SJSA1 (cell line): Measurements from ENCODE around the gene RAB37. TPM values are rescaled to one million over a fixed set of nuclear protein-coding genes. Genes with fewer than 3 reads are reported as not detected.
A peak's percentile ranks its signal among the peaks of the same experiment; 100 is the strongest.

Source experiments
- DNase-seq, 2 experiments: peaks; one replicate each; pipeline ENCODE4 v3.0.0-alpha.2; 2015 to 2020; ENCODE audit warnings: low spot score in 2 of 2, low read depth in 1 of 2
- H3K27ac ChIP-seq: fragments of 250-450 bp; sonication (Bioruptor Pico); 2 replicates; pipeline ENCODE4 v1.5.1; 2020; ENCODE audit warnings: mild to moderate bottlenecking, moderate library complexity
- H3K27me3 ChIP-seq: fragments of 250-450 bp; sonication (Bioruptor Pico); replicated peaks from 2 replicates; pipeline ENCODE4 v1.5.1; 2020; ENCODE audit warnings: mild to moderate bottlenecking, moderate library complexity
- H3K36me3 ChIP-seq: fragments of 250-450 bp; sonication (Bioruptor Pico); 2 replicates; pipeline ENCODE4 v1.5.1; 2020; ENCODE audit warnings: mild to moderate bottlenecking
- H3K4me1 ChIP-seq: fragments of 250-450 bp; sonication (Bioruptor Pico); replicated peaks from 2 replicates; pipeline ENCODE4 v1.6.1; 2021; ENCODE audit warnings: mild to moderate bottlenecking
- H3K4me3 ChIP-seq: fragments of 250-450 bp; sonication (Bioruptor Pico); 2 replicates; pipeline ENCODE4 v1.5.1; 2020; ENCODE audit warnings: mild to moderate bottlenecking
- H3K9me3 ChIP-seq: fragments of 250-450 bp; sonication (Bioruptor Pico); replicated peaks from 2 replicates; pipeline ENCODE4 v1.5.1; 2020; ENCODE audit warnings: mild to moderate bottlenecking
- total RNA-seq: library from RNA; depleted of rRNA; stranded (reverse); fragments of >200 nt; shearing (Covaris generic); gene quantifications from 2 replicates; pipeline ENCODE4 v1.2.3, GENCODE V29; 2014

RAB37 gene
- total RNA-seq, 1 experiment from 2014 or later: 1.6 TPM

DNA sequence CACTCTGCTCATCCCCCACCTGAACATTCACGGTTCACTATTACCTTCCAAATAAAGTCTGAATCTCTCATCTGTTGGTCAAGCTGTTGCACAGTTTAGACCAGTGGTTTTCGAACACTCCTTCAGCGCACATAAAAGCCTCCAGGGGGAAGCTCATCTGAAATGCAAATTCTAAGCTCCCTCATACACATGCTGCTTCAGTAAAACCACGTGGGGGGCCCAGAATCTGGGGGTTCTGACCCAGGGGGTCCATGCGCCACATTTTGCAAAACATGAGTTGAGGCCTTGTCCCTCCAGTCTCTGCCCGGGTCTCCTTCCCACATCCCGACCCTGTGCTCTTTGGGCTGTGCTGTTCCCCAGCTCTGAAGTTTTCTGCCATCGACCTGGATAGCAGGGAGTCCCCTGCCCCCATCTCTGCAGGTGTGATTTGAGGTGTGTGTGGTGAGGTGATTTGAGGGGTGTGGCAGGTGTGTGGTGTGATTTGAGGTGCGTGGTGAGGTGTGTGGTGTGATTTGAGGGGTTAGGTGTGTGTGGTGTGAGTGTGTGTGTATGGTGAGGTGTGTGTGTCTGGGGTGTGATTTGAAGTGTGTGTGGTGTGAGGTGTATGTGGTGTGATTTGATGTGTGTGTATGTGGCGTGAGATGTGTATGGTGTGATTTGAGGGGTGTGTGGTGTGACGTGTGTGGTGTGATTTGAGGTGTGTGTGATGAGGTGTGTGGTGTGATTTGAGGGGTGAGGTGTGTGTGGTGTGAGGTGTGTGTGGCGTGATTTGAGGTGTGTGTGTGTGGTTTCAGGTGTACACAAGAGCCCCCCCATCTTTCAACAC lies 4.8 kb upstream of the RAB37 start:
- Histone ChIP-seq H3K36me3 (no peaks in the 10 kb centered on the region), H3K4me1 (peaks cover 7% of the 10 kb centered on the region), H3K27ac (no peak overlapping the region), H3K4me3 (no peak overlapping the region), H3K9me3 (peaks cover 9% of the 10 kb centered on the region), H3K27me3 (peaks cover 9% of the 10 kb centered on the region)
- DNase-seq: no peak

DNA sequence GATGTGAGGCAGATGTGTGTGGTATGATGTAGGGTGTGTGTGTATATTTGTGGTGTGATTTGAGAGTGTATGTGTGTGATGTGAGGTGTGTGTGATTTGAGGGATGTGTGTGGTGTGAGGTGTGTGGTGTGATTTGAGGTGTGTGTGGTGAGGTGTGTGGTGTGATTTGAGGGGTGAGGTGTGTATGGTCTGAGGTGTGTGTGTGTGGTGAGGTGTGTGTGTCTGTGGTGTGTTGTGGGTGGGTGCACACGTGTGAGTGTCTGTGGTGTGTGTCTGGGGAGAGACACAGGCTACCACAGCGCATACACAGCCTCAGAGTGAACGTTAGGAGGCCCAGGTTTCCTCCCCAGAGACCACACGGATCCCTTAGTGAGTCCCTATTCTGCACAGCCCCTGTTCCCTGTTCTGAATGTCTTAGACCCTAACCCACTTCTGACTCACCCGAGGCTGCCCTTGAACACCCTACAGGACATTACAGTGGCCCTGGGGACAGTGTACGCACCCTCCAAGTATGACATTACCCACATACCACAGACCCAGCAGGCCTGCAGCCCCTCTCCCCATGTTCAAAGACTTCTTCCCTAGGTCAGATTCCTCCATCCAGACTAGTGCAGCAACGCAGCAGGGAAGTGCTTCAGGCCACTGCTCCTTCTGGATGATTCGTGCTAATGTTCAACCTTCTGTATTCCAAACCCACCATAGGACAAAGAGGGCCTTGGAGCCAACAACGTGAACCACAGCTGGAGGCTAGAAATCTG lies 3.5 kb upstream of the RAB37 start:
- Histone ChIP-seq H3K27ac (no peak overlapping the region), H3K9me3 (0 out of 2 replicates have a peak, but pooled peaks cover 3% of the 10 kb centered on the region), H3K27me3 (peaks cover 13% of the 10 kb centered on the region), H3K4me3 (no peak overlapping the region), H3K4me1 (peaks cover 20% of the 10 kb centered on the region), H3K36me3 (no peaks in the 10 kb centered on the region)
- no peak for DNase-seq

DNA sequence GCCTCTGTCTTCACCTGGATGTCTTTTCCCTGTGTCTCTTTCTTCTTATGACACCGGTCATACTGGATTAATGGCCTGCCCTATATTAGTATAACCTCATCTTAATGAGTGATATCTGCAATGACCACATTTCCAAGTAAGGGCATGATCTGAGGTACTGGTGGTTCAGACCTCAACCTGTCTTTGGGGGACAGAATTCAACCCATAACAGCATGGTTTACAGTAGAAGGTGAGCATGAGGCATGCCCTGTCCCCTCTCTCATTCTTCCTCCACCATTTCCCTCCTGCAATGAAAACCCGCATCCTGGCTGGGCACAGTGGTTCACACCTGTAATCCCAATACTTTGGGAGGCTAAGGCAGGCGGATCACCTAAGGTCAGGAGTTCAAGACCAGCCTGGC lies 2.8 kb upstream of the RAB37 start:
- Histone ChIP-seq H3K36me3 (no peaks in the 10 kb centered on the region), H3K27me3 (peaks cover 13% of the 10 kb centered on the region), H3K27ac (no peak overlapping the region), H3K4me1 (peaks cover 27% of the 10 kb centered on the region), H3K4me3 (no peak overlapping the region), H3K9me3 (0 out of 2 replicates have a peak, but pooled peaks cover 3% of the 10 kb centered on the region)
- no peak for DNase-seq

DNA sequence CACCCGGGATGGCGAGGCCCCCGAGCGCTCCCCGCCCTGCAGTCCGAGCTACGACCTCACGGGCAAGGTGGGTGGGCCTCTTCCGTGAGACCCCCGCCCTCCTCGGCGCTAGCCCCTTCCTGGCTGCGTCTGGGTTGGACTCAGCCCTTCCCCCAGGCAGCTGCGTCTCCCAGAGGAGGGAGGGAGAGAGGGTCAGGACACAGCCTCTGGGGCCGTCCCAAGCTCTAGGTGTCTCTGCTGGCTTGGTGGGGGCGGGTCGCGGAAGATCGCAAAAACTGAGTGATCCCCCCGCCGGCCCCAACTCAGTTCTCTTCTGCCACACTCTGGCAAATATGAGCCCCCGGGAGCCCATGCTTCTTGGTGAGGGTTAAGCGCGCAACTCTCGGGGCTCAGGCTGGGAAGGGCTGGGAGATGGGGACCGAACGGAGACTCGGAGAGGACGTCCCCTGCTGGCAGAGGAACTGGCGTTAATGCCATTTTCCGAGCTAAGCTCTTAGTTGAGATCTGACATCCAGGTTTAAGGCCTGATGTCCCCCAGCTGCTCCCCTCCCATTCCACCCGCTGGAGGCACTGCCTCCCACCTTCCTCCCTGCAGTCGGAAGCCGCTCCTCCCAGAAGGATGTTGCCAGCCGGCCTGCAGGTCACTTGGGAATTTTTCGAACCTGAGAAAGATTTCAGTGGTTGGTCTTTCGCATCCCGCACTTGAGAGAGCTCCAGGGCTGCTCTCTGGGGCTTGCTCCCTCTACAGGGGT lies 419 bp downstream of the RAB37 start:
- Histone ChIP-seq H3K27ac (peak overlapping the region; percentile 21), H3K4me3 (peak overlapping the region; percentile 34), H3K4me1 (peaks cover 39% of the 10 kb centered on the region), H3K36me3 (no peaks in the 10 kb centered on the region), H3K27me3 (peaks cover 13% of the 10 kb centered on the region), H3K9me3 (0 out of 2 replicates have a peak, but pooled peaks cover 3% of the 10 kb centered on the region)
- DNase-seq: peak; percentile 56 to 68

DNA sequence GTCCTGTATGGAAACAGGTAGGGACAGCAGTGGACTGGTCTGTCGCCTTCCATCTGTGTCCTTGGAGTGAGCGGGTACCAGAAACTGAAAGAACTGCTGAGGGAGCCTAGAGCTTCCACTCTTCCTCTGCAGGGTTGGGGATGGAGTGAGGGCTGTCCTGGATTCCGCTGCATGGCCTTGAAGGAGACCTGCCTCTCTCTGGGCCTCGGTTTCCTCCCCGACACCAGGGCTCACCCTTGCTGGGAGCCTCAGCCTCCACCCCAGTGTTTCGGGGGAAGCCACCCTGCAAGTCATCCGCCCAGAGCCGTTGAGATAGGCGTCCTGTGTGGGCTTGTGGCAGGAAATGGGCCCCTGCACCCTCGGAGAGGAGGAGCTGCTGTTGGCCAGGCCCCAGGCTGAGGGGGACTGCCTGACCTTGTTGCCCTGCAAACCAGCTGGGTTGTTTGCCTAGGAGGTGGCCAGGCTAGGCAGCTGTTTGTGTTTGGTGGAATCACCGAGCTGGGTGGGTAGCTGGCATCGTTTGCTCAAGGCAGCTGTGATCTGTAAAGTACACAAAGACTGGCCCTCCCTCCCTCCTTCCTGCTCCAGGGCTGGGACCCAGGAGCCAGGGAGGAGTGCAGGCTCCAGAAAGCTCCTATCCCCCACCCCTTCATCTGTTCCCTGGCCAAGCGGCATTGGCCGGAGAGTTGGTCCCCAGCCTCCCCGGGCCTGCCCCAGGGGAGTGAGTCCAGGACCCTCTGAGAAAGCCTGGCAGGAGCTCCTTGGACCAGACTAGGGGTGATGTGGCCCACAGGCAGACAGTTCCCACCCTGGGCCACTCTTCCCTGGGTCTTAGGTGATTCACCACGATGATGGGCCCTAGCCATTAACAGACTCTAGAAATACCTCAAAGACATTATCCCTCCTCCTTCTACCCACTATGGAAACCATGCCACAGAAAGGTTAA lies 1.3 kb downstream of the RAB37 start:
- Histone ChIP-seq H3K9me3 (no peaks in the 10 kb centered on the region), H3K27ac (peak overlapping the region; percentile 21), H3K4me1 (peaks cover 48% of the 10 kb centered on the region), H3K36me3 (no peaks in the 10 kb centered on the region), H3K4me3 (peak overlapping the region; percentile 34), H3K27me3 (peaks cover 13% of the 10 kb centered on the region)
- peak; percentile 90 to 94 for DNase-seq

DNA sequence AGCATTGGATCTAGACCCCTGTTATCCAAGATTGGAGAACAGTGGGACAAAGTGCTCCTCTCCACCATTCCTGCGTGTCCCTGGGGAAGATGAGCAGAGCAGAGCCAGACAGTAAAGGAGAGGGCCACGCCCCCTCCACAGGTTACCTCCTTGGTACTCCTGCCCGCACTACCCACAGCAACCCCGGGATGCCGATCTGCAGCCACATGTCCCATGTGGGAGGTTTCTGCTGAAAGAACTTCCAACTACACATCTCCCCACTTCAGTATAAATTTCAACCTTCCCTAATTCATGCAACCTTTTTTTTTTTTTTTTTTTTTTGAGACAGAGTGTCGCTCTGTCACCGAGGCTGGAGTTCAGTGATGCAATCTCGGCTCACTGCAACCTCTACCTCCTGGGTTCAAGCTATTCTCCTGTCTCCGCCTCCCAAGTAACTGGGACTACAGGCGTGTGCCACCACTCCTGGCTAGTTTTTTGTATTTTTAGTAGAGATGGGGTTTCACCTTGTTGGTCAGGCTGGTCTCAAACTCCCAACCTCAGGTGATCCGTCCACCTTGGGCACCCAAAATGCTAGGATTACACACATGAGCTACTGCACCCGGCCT lies 2.3 kb downstream of the RAB37 start:
- Histone ChIP-seq H3K36me3 (no peaks in the 10 kb centered on the region), H3K27ac (no peak overlapping the region), H3K27me3 (peaks cover 13% of the 10 kb centered on the region), H3K4me1 (peaks cover 51% of the 10 kb centered on the region), H3K4me3 (no peak overlapping the region), H3K9me3 (no peaks in the 10 kb centered on the region)
- DNase-seq: no peak

DNA sequence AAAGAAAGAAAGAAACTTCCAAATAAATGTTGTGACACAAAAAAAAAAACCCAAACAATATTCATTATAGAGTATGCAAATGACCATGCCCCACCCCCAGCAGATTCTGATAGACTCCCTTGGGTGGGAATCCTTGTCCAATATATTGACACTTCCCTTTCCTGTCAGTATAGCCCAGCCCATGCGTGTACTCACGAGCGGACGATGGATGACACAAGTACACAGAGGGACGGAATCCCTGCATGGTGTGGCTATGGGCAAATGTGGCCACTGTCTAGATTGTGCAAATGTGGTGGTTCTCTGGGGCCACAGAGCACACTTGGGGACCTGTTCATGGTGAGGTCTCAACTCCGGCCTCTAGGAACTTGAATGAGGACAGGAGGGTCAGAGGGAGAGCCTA lies 3.1 kb downstream of the RAB37 start:
- H3K27me3 ChIP-seq: peaks cover 13% of the 10 kb centered on the region
- H3K27ac ChIP-seq: no peak overlapping the region
- peak in 1 of 2 experiments; percentile 36 for DNase-seq
- H3K4me3 ChIP-seq: no peak overlapping the region
- H3K36me3 ChIP-seq: no peaks in the 10 kb centered on the region
- H3K4me1 ChIP-seq: peaks cover 57% of the 10 kb centered on the region
- no peaks in the 10 kb centered on the region for H3K9me3 ChIP-seq

DNA sequence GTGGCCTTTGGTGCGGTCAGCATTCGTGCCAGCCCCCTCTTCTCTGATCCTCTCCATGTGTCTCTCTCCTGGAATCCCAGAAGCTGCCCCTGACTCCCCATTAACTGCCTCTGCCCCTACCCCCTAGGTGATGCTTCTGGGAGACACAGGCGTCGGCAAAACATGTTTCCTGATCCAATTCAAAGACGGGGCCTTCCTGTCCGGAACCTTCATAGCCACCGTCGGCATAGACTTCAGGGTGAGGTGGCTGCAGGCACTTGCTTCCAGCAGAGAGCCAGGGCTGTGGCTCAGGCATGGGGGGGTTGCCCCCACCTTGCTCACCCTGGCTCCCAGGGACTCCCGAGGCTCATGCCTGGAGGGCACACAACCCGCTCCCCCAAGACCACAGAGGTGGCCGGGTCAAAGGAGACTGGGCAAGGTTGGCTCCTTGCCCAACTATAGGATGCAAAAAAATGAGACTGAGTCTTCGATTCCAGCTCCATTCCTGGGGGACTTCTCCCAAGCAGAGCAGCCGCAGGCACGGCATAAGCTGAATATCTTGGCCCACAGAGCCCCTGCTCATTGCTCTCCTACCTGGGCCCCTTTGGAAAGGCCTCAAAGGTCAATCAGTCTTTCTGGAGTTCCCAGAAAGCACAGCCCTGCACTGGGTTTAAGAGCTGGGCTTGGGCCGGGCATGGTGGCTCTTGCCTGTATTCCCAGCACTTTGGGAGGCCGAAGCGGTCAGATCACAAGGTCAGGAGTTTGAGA lies 3.8 kb downstream of the RAB37 start:
- Histone ChIP-seq H3K36me3 (no peaks in the 10 kb centered on the region), H3K27ac (no peak overlapping the region)
- DNase-seq: peak in 1 of 2 experiments; percentile 45

DNA sequence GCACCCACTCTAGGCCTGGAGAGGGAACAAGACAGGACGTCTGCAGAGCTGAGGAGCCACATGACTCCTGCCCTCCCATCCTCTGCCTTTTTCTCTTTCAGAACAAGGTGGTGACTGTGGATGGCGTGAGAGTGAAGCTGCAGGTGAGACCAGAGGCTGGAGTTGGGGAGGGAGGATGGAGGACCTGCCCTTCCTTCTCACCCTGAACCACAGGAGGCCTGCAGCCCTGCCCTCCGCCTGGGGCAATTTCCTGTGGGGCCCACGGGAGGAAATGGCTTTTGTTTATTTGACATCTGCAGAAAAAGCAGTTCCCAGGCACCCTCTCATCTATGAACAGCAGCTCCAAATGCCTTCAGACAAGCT lies 5.1 kb downstream of the RAB37 start:
- H3K4me1 ChIP-seq: peaks cover 56% of the 10 kb centered on the region
- DNase-seq: peak; percentile 72 to 73
- peaks cover 5% of the 10 kb centered on the region for H3K27me3 ChIP-seq
- H3K27ac ChIP-seq: no peak overlapping the region
- H3K9me3 ChIP-seq: no peaks in the 10 kb centered on the region
- H3K4me3 ChIP-seq: no peak overlapping the region
- H3K36me3 ChIP-seq: no peaks in the 10 kb centered on the region

More for the DNA sequence above, 3.8 kb downstream of the RAB37 start:
- Histone ChIP-seq H3K4me1 (peaks cover 57% of the 10 kb centered on the region), H3K9me3 (no peaks in the 10 kb centered on the region), H3K4me3 (no peak overlapping the region), H3K27me3 (peaks cover 13% of the 10 kb centered on the region)

DNA sequence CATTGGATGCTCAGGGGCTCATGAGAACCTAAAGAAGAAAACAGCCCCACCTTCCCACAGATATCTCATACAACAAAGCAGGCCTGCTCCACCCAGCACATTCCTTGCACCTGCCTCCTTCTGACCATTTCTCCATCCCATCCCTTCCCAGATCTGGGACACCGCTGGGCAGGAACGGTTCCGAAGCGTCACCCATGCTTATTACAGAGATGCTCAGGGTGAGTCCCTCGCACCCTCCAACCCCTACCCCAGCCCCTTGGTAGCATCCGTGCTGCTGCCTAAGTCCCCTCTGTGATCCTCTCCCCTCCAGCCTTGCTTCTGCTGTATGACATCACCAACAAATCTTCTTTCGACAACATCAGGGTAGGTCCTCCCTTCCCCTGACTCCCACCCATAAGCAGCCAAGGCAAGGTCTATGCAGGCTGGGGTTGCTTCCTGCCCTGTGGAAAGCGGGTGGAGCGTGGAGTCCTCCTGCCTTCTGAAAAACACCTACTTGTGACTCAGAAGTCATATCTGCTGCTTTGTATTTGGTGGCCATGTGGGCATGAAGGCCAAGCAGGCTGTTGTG lies 6.0 kb downstream of the RAB37 start:
- Histone ChIP-seq H3K27ac (no peak overlapping the region), H3K27me3 (no peaks in the 10 kb centered on the region), H3K4me3 (no peak overlapping the region), H3K9me3 (no peaks in the 10 kb centered on the region), H3K36me3 (no peaks in the 10 kb centered on the region), H3K4me1 (peaks cover 53% of the 10 kb centered on the region)
- peak in 1 of 2 experiments; percentile 45 for DNase-seq

DNA sequence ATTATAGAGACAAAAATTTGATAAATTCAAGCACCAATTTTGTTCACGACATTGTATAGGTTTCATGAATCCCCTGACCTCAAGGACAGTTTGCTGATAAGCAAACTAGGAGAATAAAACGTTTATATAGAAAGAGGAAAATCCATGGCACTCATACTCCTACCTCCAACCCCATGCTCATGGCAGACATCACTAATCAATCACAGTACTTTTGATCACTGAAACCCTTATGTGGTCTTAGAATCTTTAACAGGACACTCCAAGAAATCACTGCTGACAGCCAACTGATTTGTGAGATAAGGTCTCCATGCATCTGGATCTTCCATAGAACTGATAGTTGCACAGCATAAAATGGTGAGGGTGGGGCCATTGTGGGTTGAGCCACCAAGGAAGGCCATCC lies 6.7 kb downstream of the RAB37 start:
- Histone ChIP-seq H3K4me1 (peaks cover 51% of the 10 kb centered on the region), H3K4me3 (no peak overlapping the region), H3K27me3 (no peaks in the 10 kb centered on the region), H3K36me3 (peaks cover 3% of the 10 kb centered on the region), H3K27ac (no peak overlapping the region), H3K9me3 (peaks cover 2% of the 10 kb centered on the region; the same call in 1 of the 2 replicates)
- DNase-seq: no peak

DNA sequence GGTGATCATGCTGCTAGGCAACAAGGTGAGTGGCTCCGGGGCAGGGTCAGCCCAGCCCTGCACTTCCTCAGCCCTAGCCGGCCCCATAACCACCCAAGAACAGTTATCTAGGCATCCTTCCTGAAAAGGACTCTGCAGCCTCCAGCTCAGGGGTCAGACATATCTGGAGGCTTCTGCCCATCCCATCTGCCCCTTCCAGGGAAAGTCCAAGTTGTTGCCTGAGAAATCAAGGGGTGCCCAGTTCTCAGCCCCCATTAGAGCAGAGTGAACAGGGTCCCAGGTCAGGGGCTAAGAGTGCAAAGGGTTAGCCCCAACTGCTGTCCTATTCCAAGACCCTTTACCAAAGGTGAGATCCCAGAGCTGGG lies 7.3 kb downstream of the RAB37 start:
- DNase-seq: peak in 1 of 2 experiments; percentile 39
- H3K9me3 ChIP-seq: peaks cover 4% of the 10 kb centered on the region; the same call in 1 of the 2 replicates
- H3K36me3 ChIP-seq: peaks cover 9% of the 10 kb centered on the region
- peaks cover 51% of the 10 kb centered on the region for H3K4me1 ChIP-seq
- H3K27me3 ChIP-seq: no peaks in the 10 kb centered on the region
- no peak overlapping the region for H3K4me3 ChIP-seq
- no peak overlapping the region for H3K27ac ChIP-seq
